ENCODE data around the gene GEMIN7. TPM values are rescaled to one million over a fixed set of nuclear protein-coding genes. Genes with fewer than 3 reads are reported as not detected.

The GEMIN7 gene
- total and polyA plus RNA-seq, 2 of the 13 experiments (the other 11 are each of a cell fraction or from before 2014, with no cell fraction given), result 24.1 to 30.6 TPM

- TF ChIP-seq ARID4A (CRISPR knock-in tag; IDR thresholded peaks at IDR 0.05; ENCODE audit: borderline replicate concordance) (peak; percentile 96), HIVEP1 (CRISPR knock-in tag; IDR thresholded peaks at IDR 0.05) (peak; percentile 46; the same call in 1 of the 2 replicates), ZNF343 (CRISPR knock-in tag; IDR thresholded peaks at IDR 0.05) (no peak), PHB2 (IDR thresholded peaks at IDR 0.05; ENCODE audit: partially characterized antibody) (no peak), ZNF720 (CRISPR knock-in tag; IDR thresholded peaks at IDR 0.05) (no peak), FOXA3 (CRISPR knock-in tag; IDR thresholded peaks at IDR 0.05) (no peak), ZNF788 (CRISPR knock-in tag; IDR thresholded peaks at IDR 0.05; ENCODE audit: borderline replicate concordance) (peak; percentile 73; the same call in 1 of the 2 replicates), GABPA (IDR thresholded peaks at IDR 0.05; ENCODE audit: low read depth, low read length) (peak; percentile 99), GABPA (CRISPR knock-in tag; IDR thresholded peaks at IDR 0.05; ENCODE audit: low read depth) (peak; percentile 94), HMGA1 (CRISPR knock-in tag; conservative IDR thresholded peaks at IDR 0.05) (no peak), ZNF737 (CRISPR knock-in tag; IDR thresholded peaks at IDR 0.05; ENCODE audit: borderline replicate concordance) (no peak), ZFP91 (CRISPR knock-in tag; IDR thresholded peaks at IDR 0.05; ENCODE audit: borderline replicate concordance) (peak; percentile 83; the same call in 1 of the 2 replicates), EHMT2 (IDR thresholded peaks at IDR 0.05; ENCODE audit: borderline replicate concordance, low read depth, low read length) (no peak), PHF5A (CRISPR knock-in tag; IDR thresholded peaks at IDR 0.05; ENCODE audit: low read depth, unreplicated experiment) (no peak), PLRG1 (conservative IDR thresholded peaks at IDR 0.05) (no peak), ZFP62 (CRISPR knock-in tag; IDR thresholded peaks at IDR 0.05) (0 out of 2 replicates have a peak, but pooled peaks have one; percentile 26), PAWR (CRISPR knock-in tag; IDR thresholded peaks at IDR 0.05; ENCODE audit: borderline replicate concordance) (no peak)
- TF ChIP-seq, protein P1, sequence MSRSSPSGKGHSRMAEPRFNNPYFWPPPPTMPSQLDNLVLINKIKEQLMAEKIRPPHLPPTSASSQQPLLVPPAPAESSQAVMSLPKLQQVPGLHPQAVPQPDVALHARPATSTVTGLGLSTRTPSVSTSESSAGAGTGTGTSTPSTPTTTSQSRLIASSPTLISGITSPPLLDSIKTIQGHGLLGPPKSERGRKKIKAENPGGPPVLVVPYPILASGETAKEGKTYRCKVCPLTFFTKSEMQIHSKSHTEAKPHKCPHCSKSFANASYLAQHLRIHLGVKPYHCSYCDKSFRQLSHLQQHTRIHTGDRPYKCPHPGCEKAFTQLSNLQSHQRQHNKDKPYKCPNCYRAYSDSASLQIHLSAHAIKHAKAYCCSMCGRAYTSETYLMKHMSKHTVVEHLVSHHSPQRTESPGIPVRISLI (CRISPR knock-in tag; IDR thresholded peaks at IDR 0.05; ENCODE audit: borderline replicate concordance), result peak; percentile 94
These were observed 39.8 kb upstream of the GEMIN7 start, which contains the start of gene CLASRP (continued) for GRCh38 chr19:45038931-45039893.
